HepG2 (cell line): Measurements from ENCODE around the gene ESR1. TPM values are rescaled to one million over a fixed set of nuclear protein-coding genes. Genes with fewer than 3 reads are reported as not detected.

Experiments
- ATAC-seq: fragments of 200-7000 bp; cut with Tn5 transposase; 3 replicates; pipeline ENCODE4 v1.9.1; 2020; ENCODE audit warnings: mild to moderate bottlenecking, moderate library complexity
- BruUV-seq: library from RNA; stranded (reverse); fragments of 400-500 nt; replicated peaks from 2 replicates; lab custom pipeline; 2021; lab: Mats Ljungman, UMichigan
- CTCF ChIA-PET: fragments of 300-600 bp; formaldehyde crosslinking; extraction: SDS; loops from one replicate; lab custom pipeline; 2021; ENCODE audit warnings: low total read pairs, inconsistent platforms, low intra/inter-chr PET ratio; lab: Yijun Ruan, JAX
- POLR2A ChIA-PET: fragments of 350-600 bp; sonication (Branson Sonifier 250); formaldehyde crosslinking; loops from one replicate; lab custom pipeline; 2020; ENCODE audit warnings: antibody characterized with exemption, inconsistent platforms; lab: Yijun Ruan, JAX
- DNase-seq: peaks from one replicate; pipeline ENCODE4 v3.0.0-alpha.2; 2015; ENCODE audit warnings: low spot score
- FAIRE-seq: peaks from 3 replicates; lab custom pipeline; 2011; peaks lifted over from hg19 to GRCh38; lab: Jason Lieb, UNC
- H2AFZ ChIP-seq: one replicate; pipeline ENCODE4 v1.6.1; 2011; ENCODE audit warnings: low read length, inconsistent platforms
- H3K27ac ChIP-seq: fragments of 300-600 bp; 3 replicates; pipeline ENCODE4 v1.8.0; 2011; ENCODE audit warnings: mixed run types, mild to moderate bottlenecking, mixed read lengths, low read length, inconsistent platforms; ENCODE audit not compliant: insufficient read depth; ENCODE audit errors: extremely low read length
- H3K27me3 ChIP-seq, 2 experiments: fragments of 200-600 bp in 1 of 2; 2 replicates in 1 of 2; 3 replicates in 1 of 2; pipeline versions ENCODE4 v1.6.0 to v1.8.0; 2011; ENCODE audit warnings: low read length in 2 of 2, mild to moderate bottlenecking in 2 of 2, moderate library complexity in 2 of 2, inconsistent platforms in 1 of 2; ENCODE audit not compliant: insufficient read depth in 2 of 2, control insufficient read depth in 1 of 2
- H3K36me3 ChIP-seq, 2 experiments: fragments of 200-600 bp in 1 of 2; replicated peaks in 1 of 2; 2 replicates in 1 of 2; 3 replicates in 1 of 2; pipeline versions ENCODE4 v1.5.1 to v1.8.0; 2011; ENCODE audit warnings: low read length in 2 of 2, inconsistent platforms in 1 of 2; ENCODE audit not compliant: insufficient read depth in 2 of 2, control insufficient read depth in 1 of 2
- H3K4me1 ChIP-seq: 2 replicates; pipeline ENCODE4 v1.5.1; 2012; ENCODE audit warnings: low read length, inconsistent platforms; ENCODE audit not compliant: insufficient read depth
- H3K4me2 ChIP-seq: 2 replicates; pipeline ENCODE4 v1.6.0; 2011; ENCODE audit warnings: low read depth, low read length, inconsistent platforms
- H3K4me3 ChIP-seq, 3 experiments: fragments of 200-600 bp in 1 of 3; sonication (generic), shearing (Covaris generic) in 1 of 3; replicated peaks in 1 of 3; 2 replicates each; pipeline ENCODE4 v1.5.1; 2011 to 2016; ENCODE audit warnings: low read length in 3 of 3, inconsistent platforms in 2 of 3, low read depth in 2 of 3, mild to moderate bottlenecking in 2 of 3, control low read depth in 1 of 3, mixed read lengths in 1 of 3; ENCODE audit not compliant: insufficient read depth in 1 of 3
- H3K79me2 ChIP-seq: one replicate; pipeline ENCODE4 v1.6.1; 2011; ENCODE audit warnings: low read length, inconsistent platforms; ENCODE audit not compliant: insufficient read depth
- H3K9ac ChIP-seq: 2 replicates; pipeline ENCODE4 v1.6.0; 2011; ENCODE audit warnings: mild to moderate bottlenecking, low read depth, low read length, inconsistent platforms; ENCODE audit not compliant: insufficient read depth
- H3K9me3 ChIP-seq: 2 replicates; pipeline ENCODE4 v1.5.1; 2012; ENCODE audit warnings: mild to moderate bottlenecking, low read length
- H4K20me1 ChIP-seq: 2 replicates; pipeline ENCODE4 v1.6.0; 2011; ENCODE audit warnings: inconsistent platforms, mild to moderate bottlenecking, low read length, moderate library complexity; ENCODE audit not compliant: insufficient read depth
- BHLHE40 ChIP-seq: IDR thresholded peaks from 2 replicates; pipeline ENCODE4 v1.6.1; 2011; ENCODE audit warnings: low read length, improper control_type of control experiment
- FOXC1 ChIP-seq: sonication (generic); formaldehyde crosslinking; IDR thresholded peaks from 2 replicates; pipeline ENCODE4 v1.8.0; 2022; ENCODE audit warnings: mild to moderate bottlenecking, missing genetic modification reagents, borderline replicate concordance
- HDAC2 ChIP-seq: sonication (generic); formaldehyde crosslinking; IDR thresholded peaks from 2 replicates; pipeline ENCODE4 v1.4.0; 2020; ENCODE audit warnings: missing genetic modification reagents
- HNF4G ChIP-seq, 2 experiments: sonication (generic) in 1 of 2; formaldehyde crosslinking in 1 of 2; IDR thresholded peaks; 2 replicates each; pipeline versions ENCODE4 v1.4.0 to v1.6.1; 2011 to 2020; ENCODE audit warnings: borderline replicate concordance in 2 of 2, low read depth in 2 of 2, mild to moderate bottlenecking in 2 of 2, low read length in 1 of 2, missing genetic modification reagents in 1 of 2, moderate library complexity in 1 of 2
- HNRNPUL1 ChIP-seq: fragments of 200-400 bp; formaldehyde crosslinking; IDR thresholded peaks from 2 replicates; pipeline ENCODE4 v1.6.1; 2017; ENCODE audit warnings: low read depth, mild to moderate bottlenecking, low read length, moderate library complexity
- MATR3 ChIP-seq: sonication (generic); formaldehyde crosslinking; IDR thresholded peaks from 2 replicates; pipeline ENCODE4 v1.4.0; 2020; ENCODE audit warnings: missing genetic modification reagents
- TEAD3 ChIP-seq: optimal IDR thresholded peaks from 2 replicates; pipeline ENCODE3; 2016; ENCODE audit warnings: borderline replicate concordance
- ZFP1 ChIP-seq: IDR thresholded peaks from 2 replicates; pipeline ENCODE4 v1.6.1; 2016
- ZNF33B ChIP-seq: sonication (generic); formaldehyde crosslinking; IDR thresholded peaks from 2 replicates; pipeline ENCODE4 v1.5.1; 2020; ENCODE audit warnings: mild to moderate bottlenecking, missing genetic modification reagents
- ZNF34 ChIP-seq: sonication (generic); formaldehyde crosslinking; IDR thresholded peaks from 2 replicates; pipeline ENCODE4 v1.4.0; 2020; ENCODE audit warnings: mild to moderate bottlenecking, missing genetic modification reagents, borderline replicate concordance
- WGBS: methylation state at CpG from one replicate; pipeline ENCODE4 v1.1.6; 2017; ENCODE audit warnings: low lambda C conversion rate; 5-methylcytosine and 5-hydroxymethylcytosine counted together
- in situ Hi-C: cut with HindIII; loops from 2 replicates; pipeline ENCODE4 v1.10.0; 2017; ENCODE audit warnings: low pct_unique_long_range_greater_than_20kb; ENCODE audit not compliant: extremely low pct_ligation_motif_present
- intact Hi-C: fragments of 100-400 bp; cut with micrococcal nuclease; formaldehyde crosslinking; loops from one replicate; pipeline ENCODE4 v1.10.0; 2022; ENCODE audit not compliant: unreplicated experiment
- polyA plus RNA-seq, 8 experiments: library from polyadenylated mRNA; depleted of rRNA in 3 of 8; stranded (reverse) in 7 of 8; unstranded in 1 of 8; fragments of >200 nt; fragmentation: Illumina TruSeq in 4 of 8; extraction: Trizol in 4 of 8; gene quantifications; 2 replicates each; pipeline versions ENCODE4 v1.2.1 to v1.2.3, GENCODE V29; 2011 to 2016; ENCODE audit warnings: low read depth in 4 of 8, missing spikeins in 1 of 8, mixed read lengths in 1 of 8; ENCODE audit not compliant: insufficient read depth in 1 of 8
- total RNA-seq, 5 experiments: library from RNA; depleted of rRNA; stranded (reverse); fragments of >200 nt; fragmentation: Illumina TruSeq; extraction: Trizol; gene quantifications; 2 replicates each; pipeline ENCODE4 v1.2.3, GENCODE V29; 2016; ENCODE audit warnings: low read depth in 1 of 5
- TF ChIP-seq, protein P1 (sequence below): sonication (generic); formaldehyde crosslinking; IDR thresholded peaks from 2 replicates; pipeline ENCODE4; 2020; ENCODE audit warnings: missing genetic modification reagents, mild to moderate bottlenecking, borderline replicate concordance
- TF ChIP-seq, protein P2 (sequence below): sonication (generic); formaldehyde crosslinking; IDR thresholded peaks from 2 replicates; pipeline ENCODE4 v1.9.0; 2022; ENCODE audit warnings: missing genetic modification reagents, mild to moderate bottlenecking, borderline replicate concordance

ESR1 gene
- total and polyA plus RNA-seq, 2 of the 13 experiments (the other 11 are each of a cell fraction or from before 2014, with no cell fraction given) = not detected

DNA sequence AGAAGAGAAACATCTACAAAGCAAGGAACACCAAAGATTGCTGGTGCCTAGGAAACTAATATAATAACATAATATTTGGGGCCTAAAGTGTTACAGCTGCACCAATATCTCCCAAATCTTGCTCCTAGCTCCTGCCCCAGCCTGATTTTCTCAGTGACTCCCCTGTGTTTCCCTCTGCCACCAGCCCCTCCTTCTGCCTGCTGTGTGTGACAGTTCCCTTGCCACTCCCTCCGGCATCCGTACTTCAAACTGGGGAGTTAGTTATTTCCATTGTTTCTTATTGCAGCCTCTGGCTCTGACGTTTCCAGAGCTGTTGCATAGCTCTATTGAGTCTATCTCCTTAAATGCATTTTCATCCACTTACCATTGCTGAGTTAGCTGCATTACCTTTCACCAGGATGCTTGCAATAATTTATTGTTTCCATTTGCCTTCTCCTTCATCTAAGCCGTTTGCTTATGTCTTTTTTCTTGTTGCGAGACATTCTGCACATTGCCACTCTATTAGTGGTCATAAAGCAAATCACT, 43.1 kb downstream of the ESR1 start:
- Histone ChIP-seq H3K4me3 (no peak overlapping the region), H3K79me2 (no peaks in the 10 kb centered on the region), H3K36me3 (no peaks in the 10 kb centered on the region), H3K4me1 (no peaks in the 10 kb centered on the region), H3K9me3 (no peaks in the 10 kb centered on the region), H3K27ac (no peak overlapping the region), H2AFZ (no peak overlapping the region), H3K27me3 (no peaks in the 10 kb centered on the region; a peak in 1 of 5 replicates), H3K9ac (no peak overlapping the region), H4K20me1 (no peaks in the 10 kb centered on the region), H3K4me2 (no peak overlapping the region)
- POLR2A ChIA-PET = no interaction called here
- FAIRE-seq (no peak), ATAC-seq (no peak), DNase-seq (no peak)
- BruUV-seq = no TSS peak
- intact Hi-C loops = no loop called here
- in situ Hi-C loops = no loop called here
- CTCF ChIA-PET = no interaction called here
- 20% methylated on average over 5 of the region's 5 CpGs for WGBS
- TF ChIP-seq BHLHE40 (no peak), ZNF33B (no peak), ZNF34 (CRISPR knock-in tag) (no peak), TEAD3 (CRISPR knock-in tag) (no peak), ZFP1 (CRISPR knock-in tag) (no peak), MATR3 (CRISPR knock-in tag) (no peak), HDAC2 (CRISPR knock-in tag) (no peak), HNRNPUL1 (no peak), HNF4G (IDR thresholded peaks at IDR 0.05; ENCODE audit: borderline replicate concordance, low read depth, low read length) (no peak), HNF4G (CRISPR knock-in tag; IDR thresholded peaks at IDR 0.05; ENCODE audit: borderline replicate concordance, low read depth) (no peak), FOXC1 (CRISPR knock-in tag) (no peak)
- TF ChIP-seq, protein P1, sequence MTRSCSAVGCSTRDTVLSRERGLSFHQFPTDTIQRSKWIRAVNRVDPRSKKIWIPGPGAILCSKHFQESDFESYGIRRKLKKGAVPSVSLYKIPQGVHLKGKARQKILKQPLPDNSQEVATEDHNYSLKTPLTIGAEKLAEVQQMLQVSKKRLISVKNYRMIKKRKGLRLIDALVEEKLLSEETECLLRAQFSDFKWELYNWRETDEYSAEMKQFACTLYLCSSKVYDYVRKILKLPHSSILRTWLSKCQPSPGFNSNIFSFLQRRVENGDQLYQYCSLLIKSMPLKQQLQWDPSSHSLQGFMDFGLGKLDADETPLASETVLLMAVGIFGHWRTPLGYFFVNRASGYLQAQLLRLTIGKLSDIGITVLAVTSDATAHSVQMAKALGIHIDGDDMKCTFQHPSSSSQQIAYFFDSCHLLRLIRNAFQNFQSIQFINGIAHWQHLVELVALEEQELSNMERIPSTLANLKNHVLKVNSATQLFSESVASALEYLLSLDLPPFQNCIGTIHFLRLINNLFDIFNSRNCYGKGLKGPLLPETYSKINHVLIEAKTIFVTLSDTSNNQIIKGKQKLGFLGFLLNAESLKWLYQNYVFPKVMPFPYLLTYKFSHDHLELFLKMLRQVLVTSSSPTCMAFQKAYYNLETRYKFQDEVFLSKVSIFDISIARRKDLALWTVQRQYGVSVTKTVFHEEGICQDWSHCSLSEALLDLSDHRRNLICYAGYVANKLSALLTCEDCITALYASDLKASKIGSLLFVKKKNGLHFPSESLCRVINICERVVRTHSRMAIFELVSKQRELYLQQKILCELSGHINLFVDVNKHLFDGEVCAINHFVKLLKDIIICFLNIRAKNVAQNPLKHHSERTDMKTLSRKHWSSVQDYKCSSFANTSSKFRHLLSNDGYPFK (CRISPR knock-in tag) = no peak
- TF ChIP-seq, protein P2, sequence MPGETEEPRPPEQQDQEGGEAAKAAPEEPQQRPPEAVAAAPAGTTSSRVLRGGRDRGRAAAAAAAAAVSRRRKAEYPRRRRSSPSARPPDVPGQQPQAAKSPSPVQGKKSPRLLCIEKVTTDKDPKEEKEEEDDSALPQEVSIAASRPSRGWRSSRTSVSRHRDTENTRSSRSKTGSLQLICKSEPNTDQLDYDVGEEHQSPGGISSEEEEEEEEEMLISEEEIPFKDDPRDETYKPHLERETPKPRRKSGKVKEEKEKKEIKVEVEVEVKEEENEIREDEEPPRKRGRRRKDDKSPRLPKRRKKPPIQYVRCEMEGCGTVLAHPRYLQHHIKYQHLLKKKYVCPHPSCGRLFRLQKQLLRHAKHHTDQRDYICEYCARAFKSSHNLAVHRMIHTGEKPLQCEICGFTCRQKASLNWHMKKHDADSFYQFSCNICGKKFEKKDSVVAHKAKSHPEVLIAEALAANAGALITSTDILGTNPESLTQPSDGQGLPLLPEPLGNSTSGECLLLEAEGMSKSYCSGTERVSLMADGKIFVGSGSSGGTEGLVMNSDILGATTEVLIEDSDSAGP (CRISPR knock-in tag) = no peak
